ENCODE data around the gene TBCE. TPM values are rescaled to one million over a fixed set of nuclear protein-coding genes. Genes with fewer than 3 reads are reported as not detected.
A peak's percentile ranks its signal among the peaks of the same experiment; 100 is the strongest.

The TBCE gene
- total RNA-seq, 1 donor from 2014 or later, result 41.3 TPM

DNA sequence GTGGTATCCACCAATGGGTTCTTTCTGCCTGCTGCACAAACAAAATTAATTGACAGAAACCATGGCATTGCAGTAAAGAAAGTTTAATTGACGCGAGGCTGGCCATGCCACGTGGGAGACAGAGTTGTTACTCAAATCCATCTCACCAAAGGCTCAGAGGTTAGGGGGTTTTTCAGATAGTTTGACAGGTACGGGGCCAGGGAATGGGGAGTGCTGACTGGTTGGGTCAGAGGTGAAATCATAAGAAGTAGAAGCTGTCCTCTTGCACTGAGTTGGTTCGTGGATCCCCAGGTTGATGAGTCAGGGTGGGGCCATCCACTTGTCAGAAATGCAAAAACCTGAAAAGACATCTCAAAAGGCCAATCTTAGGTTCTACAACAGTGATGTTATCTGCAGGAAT is 941 bp upstream of the TBCE start:
- H3K27ac Mint-ChIP-seq, result no peak overlapping the region

DNA sequence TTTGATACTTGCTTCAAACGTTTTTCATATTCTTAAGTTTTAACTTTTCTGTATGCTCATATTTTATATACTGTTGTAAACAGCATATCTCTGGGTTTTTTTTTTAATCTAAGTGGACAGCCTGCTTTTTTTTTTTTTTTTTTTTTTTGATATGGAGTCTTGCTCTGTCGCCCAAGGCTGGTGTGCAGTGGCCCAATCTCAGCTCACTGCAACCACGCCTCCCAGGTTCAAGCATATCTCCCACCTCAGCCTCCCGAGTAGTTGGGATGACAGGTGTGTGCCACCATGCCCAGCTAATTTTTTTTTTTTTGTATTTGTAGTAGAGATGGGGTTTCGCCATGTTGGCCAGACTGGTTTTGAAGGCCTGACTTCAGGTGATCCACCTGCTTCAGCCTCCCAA is 1.2 kb downstream of the TBCE start:
- no peak overlapping the region for H3K27ac ChIP-seq
- no peak overlapping the region for H3K27ac Mint-ChIP-seq

More for the DNA sequence above, 941 bp upstream of the TBCE start:
- H3K4me2 ChIP-seq, result no peak overlapping the region
- Mint-ChIP-seq H3K9me3 (no peaks in the 10 kb centered on the region), H3K4me3 (peak overlapping the region; percentile 64), H3K4me1 (peaks cover 15% of the 10 kb centered on the region), H3K27me3 (ENCODE audit: insufficient read depth, low read depth) (no peaks in the 10 kb centered on the region), H3K36me3 (peaks cover 4% of the 10 kb centered on the region)
- peak overlapping the region; percentile 3 for H2AFZ ChIP-seq (replicated peaks)
- DNase-seq (ENCODE audit: low spot score), result no peak
- H4K20me1 ChIP-seq (ENCODE audit: low read depth), result no peaks in the 10 kb centered on the region
- peaks cover 13% of the 10 kb centered on the region for H3F3A ChIP-seq (ENCODE audit: low read depth)
- peaks cover 4% of the 10 kb centered on the region for H3K4me1 ChIP-seq
- H3K79me2 ChIP-seq (ENCODE audit: low read depth), result peaks cover 38% of the 10 kb centered on the region
- H3K36me3 ChIP-seq, result no peaks in the 10 kb centered on the region
- no peaks in the 10 kb centered on the region for H3K27me3 ChIP-seq
- H3K9me3 ChIP-seq (ENCODE audit: low read depth), result no peaks in the 10 kb centered on the region
- no peak overlapping the region for H3K9ac ChIP-seq
- H3K27ac ChIP-seq, result no peak overlapping the region
- TF ChIP-seq EZH2 (IDR thresholded peaks at IDR 0.05) (no peak), EZH2phosphoT487 (IDR thresholded peaks at IDR 0.05) (no peak), CTCF (IDR thresholded peaks at IDR 0.05) (no peak)
- H3K4me3 ChIP-seq, result no peak overlapping the region

DNA sequence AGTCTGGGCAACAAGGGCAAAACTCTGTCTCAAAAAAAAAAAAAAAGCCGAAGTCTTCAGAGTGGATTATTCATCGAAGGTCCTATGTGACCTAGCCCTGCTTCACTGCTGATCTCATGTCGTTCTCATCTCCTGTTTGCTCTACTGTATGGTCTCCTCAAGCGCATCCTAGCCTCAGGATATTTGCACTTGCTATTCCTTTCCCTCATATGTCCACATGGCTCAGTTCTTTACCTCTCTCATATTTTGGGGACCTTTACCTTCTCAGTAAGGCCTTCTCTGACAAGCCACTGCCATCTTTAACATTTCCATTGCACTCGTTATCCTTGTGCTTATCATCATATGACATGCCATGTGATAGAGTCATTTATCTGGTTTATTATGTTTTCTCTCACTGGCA is 2.6 kb downstream of the TBCE start:
- Histone ChIP-seq H2AFZ (replicated peaks) (no peak overlapping the region), H4K20me1 (ENCODE audit: low read depth) (no peaks in the 10 kb centered on the region), H3F3A (ENCODE audit: low read depth) (peaks cover 13% of the 10 kb centered on the region), H3K36me3 (no peaks in the 10 kb centered on the region), H3K4me1 (peaks cover 4% of the 10 kb centered on the region), H3K4me3 (no peak overlapping the region), H3K79me2 (ENCODE audit: low read depth) (peaks cover 70% of the 10 kb centered on the region), H3K4me2 (no peak overlapping the region), H3K27ac (no peak overlapping the region), H3K9me3 (ENCODE audit: low read depth) (no peaks in the 10 kb centered on the region), H3K27me3 (no peaks in the 10 kb centered on the region), H3K9ac (no peak overlapping the region)
- Mint-ChIP-seq H3K4me1 (peaks cover 15% of the 10 kb centered on the region), H3K4me3 (peak overlapping the region; percentile 33), H3K27me3 (ENCODE audit: insufficient read depth, low read depth) (no peaks in the 10 kb centered on the region), H3K9me3 (no peaks in the 10 kb centered on the region), H3K36me3 (peaks cover 6% of the 10 kb centered on the region), H3K27ac (no peak overlapping the region)
- no peak for TF ChIP-seq EZH2 (IDR thresholded peaks at IDR 0.05)
- no peak for TF ChIP-seq EZH2phosphoT487 (IDR thresholded peaks at IDR 0.05)
- no peak for TF ChIP-seq CTCF (IDR thresholded peaks at IDR 0.05)
- no peak for DNase-seq (ENCODE audit: low spot score)

More for the DNA sequence above, 1.2 kb downstream of the TBCE start:
- H3K4me3 ChIP-seq, result peak overlapping the region; percentile 66
- H3K79me2 ChIP-seq (ENCODE audit: low read depth), result peaks cover 57% of the 10 kb centered on the region
- peak overlapping the region; percentile 87 for H3K4me2 ChIP-seq
- H3K9me3 Mint-ChIP-seq, result no peaks in the 10 kb centered on the region
- no peaks in the 10 kb centered on the region for H3K27me3 Mint-ChIP-seq (ENCODE audit: insufficient read depth, low read depth)
- H3K36me3 Mint-ChIP-seq, result peaks cover 4% of the 10 kb centered on the region
- peaks cover 15% of the 10 kb centered on the region for H3K4me1 Mint-ChIP-seq
- H3F3A ChIP-seq (ENCODE audit: low read depth), result peaks cover 13% of the 10 kb centered on the region
- H4K20me1 ChIP-seq (ENCODE audit: low read depth), result no peaks in the 10 kb centered on the region
- no peaks in the 10 kb centered on the region for H3K9me3 ChIP-seq (ENCODE audit: low read depth)
- no peak overlapping the region for H2AFZ ChIP-seq (replicated peaks)
- H3K27me3 ChIP-seq, result no peaks in the 10 kb centered on the region
- peaks cover 4% of the 10 kb centered on the region for H3K4me1 ChIP-seq
- TF ChIP-seq EZH2 (IDR thresholded peaks at IDR 0.05) (no peak), EZH2phosphoT487 (IDR thresholded peaks at IDR 0.05) (no peak), CTCF (IDR thresholded peaks at IDR 0.05) (no peak)
- no peak for DNase-seq (ENCODE audit: low spot score)
- H3K36me3 ChIP-seq, result no peaks in the 10 kb centered on the region
- H3K4me3 Mint-ChIP-seq, result peak overlapping the region; percentile 95
- no peak overlapping the region for H3K9ac ChIP-seq

Data from neural progenitor cell (in vitro differentiated cells).